ENCODE data around the gene NSMCE3.
"Not testable (repeated sequence)": the region's sequence is repeated elsewhere in the genome, so short reads cannot be mapped to it uniquely, and the experiment has no call there.

Gene NSMCE3

GRCh38 chr15:29270169-29270955, 740 bp upstream of the NSMCE3 start:
- DNase-seq (ENCODE audit: low read depth, low spot score): no peak

GRCh38 chr15:29268706-29269484, 727 bp downstream of the NSMCE3 start:
- DNase-seq (ENCODE audit: low read depth, low spot score): no peak

DNA sequence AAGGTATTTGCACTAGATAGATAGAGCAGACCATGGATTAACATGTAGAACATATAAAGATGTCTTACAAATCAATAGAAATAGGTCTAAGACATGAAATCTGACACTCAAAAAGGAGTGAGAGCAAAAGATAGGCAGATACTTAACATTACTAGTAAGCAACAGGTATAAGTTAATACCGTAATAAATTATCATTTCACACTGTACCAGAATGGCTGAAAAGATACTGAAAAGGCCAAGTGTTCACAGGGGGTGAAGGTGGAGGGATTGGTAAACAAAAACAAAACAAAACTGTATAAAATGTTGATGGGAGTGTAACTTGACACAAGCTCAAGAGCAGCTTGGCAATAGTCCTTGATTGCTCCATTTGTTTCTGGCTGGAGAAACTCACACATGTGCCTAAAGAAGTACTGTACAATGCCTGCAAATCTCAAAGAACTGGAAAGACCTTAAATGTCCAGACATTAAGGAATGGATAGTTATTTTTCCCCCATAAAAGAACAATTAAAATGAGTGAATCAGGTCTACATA, 3.5 kb downstream of the NSMCE3 start:
- no peak for DNase-seq (ENCODE audit: low read depth, low spot score)

- DNase-seq (ENCODE audit: low read depth, low spot score): no peak
Observed at GRCh38 chr15:29263289-29263688, 6.3 kb downstream of the NSMCE3 start.

DNA sequence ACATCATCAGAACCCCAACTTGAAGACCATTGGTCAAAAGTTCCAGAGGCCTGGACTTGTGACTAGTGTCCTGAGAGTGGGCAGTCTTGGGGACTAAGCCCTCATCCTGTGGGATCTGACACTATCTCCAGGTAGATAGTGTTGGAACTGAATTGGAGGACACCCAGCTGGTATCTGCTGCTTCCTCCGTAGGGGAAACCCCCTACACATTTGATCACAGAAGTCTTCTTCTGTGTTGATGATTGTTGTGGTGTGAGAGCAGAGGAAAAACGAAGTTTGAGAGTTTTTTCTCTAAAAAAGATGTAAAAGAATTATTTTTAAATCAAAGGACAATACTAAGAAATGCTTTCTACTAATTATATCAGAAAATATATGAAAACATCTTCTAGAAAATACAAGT, 6.9 kb downstream of the NSMCE3 start:
- DNase-seq (ENCODE audit: low read depth, low spot score): no peak

DNA sequence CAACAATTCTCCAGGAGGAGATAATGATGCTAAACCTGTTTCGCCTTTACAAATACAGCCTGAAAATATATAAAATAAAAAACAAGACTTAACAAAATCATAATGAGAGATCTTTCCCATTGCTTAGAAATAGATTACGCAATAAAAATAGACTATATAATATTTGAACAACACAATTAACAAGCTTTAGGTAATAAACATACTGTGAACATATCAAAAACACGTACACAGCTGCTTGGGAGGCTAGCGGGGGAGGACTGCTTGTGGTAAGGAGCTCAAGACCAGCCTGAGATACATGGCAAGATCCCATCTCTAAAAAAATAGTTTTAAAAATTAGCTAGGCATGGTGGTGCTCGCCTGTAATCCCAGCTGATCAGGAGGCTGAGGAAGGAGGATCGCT, 8.7 kb downstream of the NSMCE3 start:
- no peak for DNase-seq (ENCODE audit: low read depth, low spot score)

DNA sequence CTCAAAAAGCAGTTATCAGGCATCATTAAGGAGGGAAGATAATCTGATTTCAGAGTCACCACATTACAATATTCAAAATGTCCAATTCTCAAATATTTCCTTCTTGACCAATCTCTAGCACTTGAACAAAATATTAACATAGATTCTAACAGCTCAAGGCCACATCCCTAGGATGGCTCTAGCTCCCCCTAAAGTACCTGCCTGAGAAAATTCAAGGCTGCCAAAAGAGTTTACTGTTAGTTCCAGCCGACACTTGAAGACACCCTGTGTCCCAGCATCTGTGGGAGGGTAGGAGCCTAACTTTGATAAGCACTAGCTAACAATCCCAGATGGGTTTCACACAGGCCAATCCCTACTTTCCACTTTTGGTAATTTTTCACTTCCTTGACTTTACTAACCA, 10.4 kb downstream of the NSMCE3 start:
- DNase-seq (ENCODE audit: low read depth, low spot score): no peak

- no peak for DNase-seq (ENCODE audit: low read depth, low spot score)
Observed at GRCh38 chr15:29252234-29252633, 17.4 kb downstream of the NSMCE3 start.

GRCh38 chr15:29244544-29244943, 25.1 kb downstream of the NSMCE3 start:
- DNase-seq (ENCODE audit: low read depth, low spot score): no peak

- no peak for DNase-seq (ENCODE audit: low read depth, low spot score)
Observed at GRCh38 chr15:29244123-29244522, 25.5 kb downstream of the NSMCE3 start.

DNA sequence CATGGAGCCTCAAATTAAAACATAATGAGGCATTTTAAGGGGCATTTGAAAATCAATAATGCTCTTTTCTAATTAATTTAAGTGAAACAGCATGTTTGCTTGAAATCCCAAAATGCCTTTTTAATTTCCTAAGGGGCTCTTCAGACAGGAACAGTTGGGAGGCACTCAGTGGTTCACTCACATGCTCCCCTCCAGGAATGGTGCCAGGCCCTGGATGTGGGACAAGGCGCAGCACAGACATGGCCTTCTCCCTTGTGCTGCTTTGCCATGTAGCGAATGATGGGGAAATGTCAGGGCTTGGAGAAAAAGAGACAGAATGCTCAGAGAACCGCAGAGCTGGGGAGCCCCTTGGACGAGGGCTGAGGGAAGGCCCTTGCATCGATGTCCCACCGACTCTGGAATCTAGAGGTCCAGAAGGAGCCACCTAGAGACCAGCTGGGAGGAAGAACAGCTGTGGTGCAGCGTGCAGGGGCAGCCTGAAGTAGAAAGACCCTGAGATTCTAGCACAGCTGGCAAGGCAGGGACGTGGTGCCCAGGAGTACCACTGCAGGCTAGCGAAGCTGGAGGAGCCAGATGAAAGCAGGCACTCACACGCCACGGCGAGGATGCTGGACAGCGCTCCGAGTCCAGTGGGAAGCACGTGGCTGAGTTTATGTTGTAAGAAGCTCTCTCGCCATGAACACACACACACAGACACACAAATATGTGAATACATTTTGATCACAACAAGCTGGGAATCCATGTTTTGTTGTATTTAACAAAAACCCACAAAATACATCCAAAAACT, 27.0 kb downstream of the NSMCE3 start:
- no peak for DNase-seq (ENCODE audit: low read depth, low spot score)

- DNase-seq (ENCODE audit: low read depth, low spot score): no peak
Observed at GRCh38 chr15:29241207-29241606, 28.4 kb downstream of the NSMCE3 start.

DNA sequence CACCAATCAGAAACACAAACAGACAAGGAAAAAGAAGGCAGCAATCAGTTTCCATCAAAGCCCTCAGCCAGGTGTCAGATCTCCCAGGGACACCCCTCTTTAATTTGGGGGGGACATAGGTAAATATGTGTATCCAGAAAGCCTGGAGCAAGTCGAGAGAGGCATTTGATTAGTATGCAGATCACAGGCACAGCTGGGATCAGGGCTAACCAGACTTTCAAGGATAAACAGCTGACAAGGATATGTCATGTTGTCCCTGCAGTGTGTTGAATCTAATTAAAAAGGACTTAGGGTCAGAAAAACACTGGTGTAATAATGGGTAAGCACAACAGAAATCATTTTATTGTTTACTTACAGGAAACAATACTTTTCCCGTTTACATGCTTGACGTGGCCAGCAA, 30.2 kb downstream of the NSMCE3 start:
- DNase-seq (ENCODE audit: low read depth, low spot score): no peak

DNA sequence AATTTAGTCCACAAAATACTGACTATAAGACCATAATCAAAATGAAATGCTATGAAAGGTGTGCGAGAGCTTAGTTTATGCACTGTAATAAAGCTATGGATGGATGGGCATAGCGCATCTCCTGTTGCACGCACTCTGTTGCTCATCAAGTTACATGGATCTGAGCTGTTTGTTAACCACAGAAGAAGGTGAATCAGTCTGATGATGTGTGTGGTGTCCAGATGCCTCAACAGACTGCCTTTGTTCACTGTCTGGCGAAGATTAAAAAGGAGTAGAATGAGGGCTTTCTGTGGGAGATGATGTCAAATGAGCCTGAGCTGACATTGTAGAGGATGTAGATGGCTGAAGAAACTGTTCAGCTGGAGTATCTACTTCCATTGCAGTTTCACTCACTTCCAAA, 36.1 kb downstream of the NSMCE3 start:
- DNase-seq (ENCODE audit: low read depth, low spot score): no peak

- DNase-seq (ENCODE audit: low read depth, low spot score): no peak
Observed at GRCh38 chr15:29226436-29227208, 43.0 kb downstream of the NSMCE3 start.

GRCh38 chr15:29225534-29226234, 43.9 kb downstream of the NSMCE3 start:
- DNase-seq (ENCODE audit: low read depth, low spot score): no peak

GRCh38 chr15:29224987-29225363, 44.6 kb downstream of the NSMCE3 start:
- DNase-seq (ENCODE audit: low read depth, low spot score): not testable (repeated sequence)

- DNase-seq (ENCODE audit: low read depth, low spot score): not testable (repeated sequence)
Observed at GRCh38 chr15:29224235-29224986, 45.2 kb downstream of the NSMCE3 start.

DNA sequence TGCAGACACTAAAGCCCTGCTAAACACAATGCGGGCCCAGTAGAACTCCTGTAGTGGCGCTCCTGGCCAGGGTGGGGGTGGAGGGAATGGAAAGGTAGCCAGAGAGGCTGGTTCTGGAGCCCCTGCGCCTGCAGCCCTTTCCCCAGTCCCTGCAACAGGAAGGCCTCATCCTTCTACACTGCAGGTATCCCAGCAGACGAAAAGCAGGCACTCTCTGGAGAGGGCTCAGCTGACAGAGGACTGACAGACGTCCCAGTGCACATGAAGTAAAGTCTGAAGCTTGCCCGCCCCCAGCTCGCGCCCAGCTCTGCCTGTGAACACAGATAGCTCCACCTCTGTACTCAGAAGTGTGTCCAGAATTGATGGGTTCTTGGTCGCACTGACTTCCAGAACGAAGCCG, 46.0 kb downstream of the NSMCE3 start:
- no peak for DNase-seq (ENCODE audit: low read depth, low spot score)

Data from iPS DF 19.7 (cell line).